SU-DHL-6 (cell line): Measurements from ENCODE around the gene C20orf204.

Source experiments
- H2AFZ ChIP-seq: fragments of 200-600 bp; sonication (generic); 2 replicates; pipeline ENCODE4 v1.6.1; 2014; ENCODE audit warnings: low read depth, mild to moderate bottlenecking, moderate library complexity, mixed read lengths, antibody characterized with exemption, low read length; ENCODE audit not compliant: severe bottlenecking
- H3F3A ChIP-seq: fragments of 200-600 bp; shearing (Covaris generic); 2 replicates; pipeline ENCODE4 v1.6.0; 2016; ENCODE audit warnings: antibody characterized with exemption, mild to moderate bottlenecking; ENCODE audit not compliant: insufficient read depth
- H3K27ac ChIP-seq: fragments of 200-600 bp; sonication (generic); 2 replicates; pipeline ENCODE4 v1.5.1; 2016; ENCODE audit warnings: low read depth, mild to moderate bottlenecking, low read length, moderate library complexity, mixed read lengths
- H3K27me3 ChIP-seq: fragments of 200-600 bp; sonication (generic), shearing (Covaris generic); 2 replicates; pipeline ENCODE4 v1.6.0; 2014; ENCODE audit warnings: mild to moderate bottlenecking, low read length
- H3K36me3 ChIP-seq: fragments of 200-600 bp; sonication (generic); 2 replicates; pipeline ENCODE4 v1.6.1; 2014; ENCODE audit warnings: mild to moderate bottlenecking, low read length, mixed read lengths
- H3K4me2 ChIP-seq: fragments of 300-600, 200-600 bp; shearing (Covaris generic), sonication (generic); 2 replicates; pipeline ENCODE4 v1.6.0; 2014; ENCODE audit warnings: low read length, low read depth, mild to moderate bottlenecking; ENCODE audit not compliant: poor library complexity, severe bottlenecking
- H3K4me3 ChIP-seq: fragments of 200-600 bp; sonication (generic); 2 replicates; pipeline ENCODE4 v1.5.1; 2014; ENCODE audit warnings: antibody characterized with exemption, low read length, mild to moderate bottlenecking, mixed read lengths; ENCODE audit not compliant: insufficient read depth, poor library complexity, severe bottlenecking
- H3K79me2 ChIP-seq: fragments of 200-600 bp; sonication (generic); 2 replicates; pipeline ENCODE4 v1.6.1; 2014; ENCODE audit warnings: mild to moderate bottlenecking, low read length, moderate library complexity; ENCODE audit not compliant: insufficient read depth
- H3K9ac ChIP-seq: fragments of 200-600 bp; sonication (generic); 2 replicates; pipeline ENCODE4 v1.7.0; 2014; ENCODE audit warnings: mild to moderate bottlenecking, low read length
- H3K9me2 ChIP-seq: fragments of 200-600 bp; sonication (generic); replicated peaks from 2 replicates; pipeline ENCODE4 v1.6.1; 2014; ENCODE audit warnings: low read length; ENCODE audit not compliant: insufficient read depth
- H3K9me3 ChIP-seq: fragments of 200-600 bp; sonication (generic); 2 replicates; pipeline ENCODE4 v1.6.1; 2014; ENCODE audit warnings: low read length, mixed read lengths; ENCODE audit not compliant: insufficient read depth
- H4K20me1 ChIP-seq: fragments of 200-600 bp; sonication (generic); 2 replicates; pipeline ENCODE4 v1.6.1; 2014; ENCODE audit warnings: low read depth, mild to moderate bottlenecking, antibody characterized with exemption, low read length, moderate library complexity, mixed read lengths
- EZH2phosphoT487 ChIP-seq: fragments of 200-600 bp; sonication (generic), shearing (Covaris generic); conservative IDR thresholded peaks from 2 replicates; pipeline ENCODE4 v1.6.1; 2018; ENCODE audit warnings: mild to moderate bottlenecking, antibody characterized with exemption, low read length, moderate library complexity, mixed read lengths
- TF ChIP-seq, protein P1 (sequence below): fragments of 200-600 bp; sonication (generic); IDR thresholded peaks from one replicate; pipeline ENCODE4 v1.5.1; 2017; ENCODE audit warnings: antibody characterized with exemption, mild to moderate bottlenecking, low read length, moderate library complexity; ENCODE audit not compliant: insufficient read depth, poor library complexity, severe bottlenecking

Gene C20orf204

DNA sequence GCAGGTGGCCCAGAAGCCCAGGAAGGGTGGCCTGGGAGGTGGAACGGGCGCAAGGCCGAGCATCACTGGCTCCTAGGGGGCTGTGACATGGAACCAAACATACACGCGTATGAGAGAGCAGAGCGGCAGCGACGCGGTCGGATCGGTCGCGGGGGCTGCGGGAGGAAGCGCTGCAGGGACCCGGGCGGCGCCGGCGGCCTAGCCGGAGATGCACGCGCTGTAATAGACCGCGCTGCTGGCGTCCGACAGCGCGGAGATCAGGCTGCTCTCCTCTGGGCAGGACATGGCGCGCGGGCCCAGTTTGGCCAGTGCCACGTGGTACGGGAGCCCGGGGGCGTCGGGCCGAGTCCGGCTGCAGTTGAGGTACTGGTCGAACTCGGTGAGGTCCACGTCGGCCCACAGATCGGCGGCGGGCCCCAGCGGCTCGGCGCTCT, 12.0 kb downstream of the C20orf204 start:
- no peaks in the 10 kb centered on the region for H3K36me3 ChIP-seq
- no peaks in the 10 kb centered on the region for H4K20me1 ChIP-seq
- no peak overlapping the region for H3K4me3 ChIP-seq
- H3K4me2 ChIP-seq = no peak overlapping the region
- H3F3A ChIP-seq = peaks cover 9% of the 10 kb centered on the region
- H3K9me3 ChIP-seq = no peaks in the 10 kb centered on the region
- H2AFZ ChIP-seq = no peak overlapping the region
- no peaks in the 10 kb centered on the region for H3K27me3 ChIP-seq
- no peaks in the 10 kb centered on the region for H3K79me2 ChIP-seq
- H3K27ac ChIP-seq = no peak overlapping the region
- TF ChIP-seq EZH2phosphoT487 = no peak
- TF ChIP-seq, protein P1, sequence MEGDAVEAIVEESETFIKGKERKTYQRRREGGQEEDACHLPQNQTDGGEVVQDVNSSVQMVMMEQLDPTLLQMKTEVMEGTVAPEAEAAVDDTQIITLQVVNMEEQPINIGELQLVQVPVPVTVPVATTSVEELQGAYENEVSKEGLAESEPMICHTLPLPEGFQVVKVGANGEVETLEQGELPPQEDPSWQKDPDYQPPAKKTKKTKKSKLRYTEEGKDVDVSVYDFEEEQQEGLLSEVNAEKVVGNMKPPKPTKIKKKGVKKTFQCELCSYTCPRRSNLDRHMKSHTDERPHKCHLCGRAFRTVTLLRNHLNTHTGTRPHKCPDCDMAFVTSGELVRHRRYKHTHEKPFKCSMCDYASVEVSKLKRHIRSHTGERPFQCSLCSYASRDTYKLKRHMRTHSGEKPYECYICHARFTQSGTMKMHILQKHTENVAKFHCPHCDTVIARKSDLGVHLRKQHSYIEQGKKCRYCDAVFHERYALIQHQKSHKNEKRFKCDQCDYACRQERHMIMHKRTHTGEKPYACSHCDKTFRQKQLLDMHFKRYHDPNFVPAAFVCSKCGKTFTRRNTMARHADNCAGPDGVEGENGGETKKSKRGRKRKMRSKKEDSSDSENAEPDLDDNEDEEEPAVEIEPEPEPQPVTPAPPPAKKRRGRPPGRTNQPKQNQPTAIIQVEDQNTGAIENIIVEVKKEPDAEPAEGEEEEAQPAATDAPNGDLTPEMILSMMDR = no peak
- H3K9ac ChIP-seq = no peak overlapping the region
- no peaks in the 10 kb centered on the region for H3K9me2 ChIP-seq

DNA sequence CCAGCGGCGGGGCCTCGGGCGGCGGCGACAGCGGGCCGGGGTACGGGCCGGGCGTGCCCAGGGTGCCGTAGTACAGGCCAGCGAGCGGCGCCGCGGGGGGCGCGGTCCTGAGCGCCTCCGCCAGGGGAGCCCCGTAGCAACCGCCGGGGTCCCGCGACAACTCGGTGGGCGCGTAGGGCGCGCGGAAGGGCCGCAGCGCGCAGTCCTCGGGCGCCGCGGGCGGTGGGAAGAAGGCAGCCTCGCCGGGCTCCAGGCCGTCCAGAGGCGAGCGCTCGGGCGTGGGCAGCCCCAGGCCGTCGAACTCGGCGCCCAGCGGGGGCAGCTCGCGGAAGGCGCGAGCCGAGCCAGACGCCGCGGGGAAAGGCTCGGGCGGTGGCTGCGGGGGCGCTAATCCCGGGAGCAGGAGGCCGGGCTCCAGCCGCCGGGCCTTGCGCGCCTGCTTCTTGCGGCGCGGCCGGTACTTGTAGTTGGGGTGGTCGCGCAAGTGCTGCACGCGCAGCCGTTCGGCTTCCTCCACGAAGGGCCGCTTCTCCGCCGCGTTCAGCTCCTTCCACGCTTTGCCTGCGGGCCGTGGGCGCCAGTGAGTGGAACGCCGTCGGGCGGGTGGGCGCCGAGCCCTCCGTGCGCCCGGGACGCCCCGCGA, 12.5 kb downstream of the C20orf204 start:
- Histone ChIP-seq H3K9me3 (no peaks in the 10 kb centered on the region), H3K36me3 (no peaks in the 10 kb centered on the region), H4K20me1 (no peaks in the 10 kb centered on the region), H3K9ac (no peak overlapping the region), H3K9me2 (no peaks in the 10 kb centered on the region), H2AFZ (no peak overlapping the region), H3F3A (peaks cover 7% of the 10 kb centered on the region), H3K79me2 (no peaks in the 10 kb centered on the region), H3K4me3 (no peak overlapping the region), H3K27ac (no peak overlapping the region), H3K27me3 (no peaks in the 10 kb centered on the region), H3K4me2 (no peak overlapping the region)
- no peak for TF ChIP-seq EZH2phosphoT487
- TF ChIP-seq, protein P1 = no peak

DNA sequence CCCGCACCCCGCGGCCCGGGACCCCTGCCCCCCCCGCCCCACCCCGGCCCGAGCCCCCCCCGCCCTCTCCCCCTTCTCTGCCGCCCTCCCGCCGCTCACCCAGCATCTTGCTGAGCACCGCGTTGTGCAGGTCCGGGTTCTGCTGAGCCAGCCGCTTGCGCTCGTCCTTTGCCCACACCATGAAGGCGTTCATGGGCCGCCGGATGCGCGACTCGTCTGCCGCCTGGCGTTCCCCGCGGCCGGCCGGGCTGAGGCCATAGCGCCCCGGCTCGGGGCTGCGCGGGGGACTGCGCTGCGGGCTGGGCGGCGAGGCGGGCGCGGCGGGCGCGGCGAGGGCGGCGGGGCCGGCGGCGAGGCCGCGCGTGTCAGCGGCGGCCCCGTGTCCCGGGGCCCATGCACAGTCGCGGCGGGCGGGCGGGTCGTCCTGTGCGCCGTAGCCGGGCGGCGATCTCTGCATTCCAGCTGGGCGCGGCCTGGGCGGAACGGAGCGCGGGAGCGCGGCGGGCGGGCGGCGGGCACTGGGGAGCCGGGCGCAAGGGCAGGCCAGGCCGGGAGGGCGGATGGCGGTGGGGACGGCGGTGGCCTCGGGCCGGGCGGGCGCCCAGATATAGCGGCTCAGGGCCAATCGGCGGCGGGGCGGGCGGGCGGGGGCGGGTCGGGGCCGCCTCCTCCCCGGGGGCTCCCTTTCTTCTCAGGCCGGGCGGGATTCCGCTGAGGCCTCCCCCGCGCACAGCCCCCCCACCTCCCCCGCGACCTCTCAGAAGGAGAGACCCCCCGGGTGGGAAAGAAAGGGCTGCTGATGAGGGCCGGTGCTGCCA, 13.3 kb downstream of the C20orf204 start, which contains the start of gene SOX18:
SOX18 (minus strand) TSS at position 580 of the 818 bp plus-strand sequence; CDS start at position 457, 123 bp downstream.
- H3K9ac ChIP-seq = no peak within 1 kb of the TSS
- no peak within 1 kb of the TSS for H3K4me3 ChIP-seq
- no peaks in the 10 kb centered on the region for H3K9me2 ChIP-seq
- H3K27ac ChIP-seq = no peak within 1 kb of the TSS
- TF ChIP-seq, protein P1 = no peak
- no peak for TF ChIP-seq EZH2phosphoT487
- no peak within 1 kb of the TSS for H2AFZ ChIP-seq
- H3K79me2 ChIP-seq = no peaks in the 10 kb centered on the region
- H3K4me2 ChIP-seq = no peak within 1 kb of the TSS
- no peaks in the 10 kb centered on the region for H3K27me3 ChIP-seq
- no peaks in the 10 kb centered on the region for H3K9me3 ChIP-seq
- H3K36me3 ChIP-seq = no peaks in the 10 kb centered on the region
- peaks cover 3% of the 10 kb centered on the region; the same call in 1 of the 2 replicates for H3F3A ChIP-seq
- H4K20me1 ChIP-seq = no peaks in the 10 kb centered on the region
